ENCODE measurements around the gene PER1. TPM values are rescaled to one million over a fixed set of nuclear protein-coding genes. Genes with fewer than 3 reads are reported as not detected.

The PER1 gene
- total RNA-seq, 2 donors from 2014 or later = 27.5 to 78.8 TPM

DNA sequence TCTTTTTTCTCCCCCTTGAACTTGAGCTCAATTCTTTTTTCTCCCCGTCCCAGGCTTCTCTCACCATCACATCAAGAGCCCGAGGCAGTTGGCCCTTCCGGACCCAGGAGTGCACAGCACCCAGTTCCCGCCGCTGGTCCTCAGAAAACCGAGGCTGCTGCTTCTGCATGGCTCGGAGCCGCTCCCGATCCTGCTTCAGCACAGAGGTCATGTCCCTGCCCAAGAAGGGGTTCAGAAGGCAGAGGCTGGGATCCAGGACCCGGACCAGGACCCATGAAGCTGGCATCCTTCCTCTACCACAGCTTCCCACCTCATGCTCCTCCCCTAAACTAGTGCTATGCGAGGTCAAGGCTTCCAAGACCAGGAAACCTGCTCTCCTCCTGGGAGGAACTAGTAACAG is 10.5 kb downstream of the PER1 start:
- TF ChIP-seq CTCF (IDR thresholded peaks at IDR 0.05) = no peak
- no peak for TF ChIP-seq POLR2A (IDR thresholded peaks at IDR 0.05)
- ATAC-seq = no peak
- Histone ChIP-seq H3K9me3 (no peaks in the 10 kb centered on the region), H3K36me3 (replicated peaks in 1 of 2; ENCODE audit: insufficient read depth in 1 of 2, low read depth in 2 of 2) (peaks cover 45 to 56% of the 10 kb centered on the region in 2 donors), H3K4me3 (no peak overlapping the region), H3K27ac (no peak overlapping the region), H3K4me1 (peaks cover 21% of the 10 kb centered on the region), H3K27me3 (no peaks in the 10 kb centered on the region)
- DNase-seq = peak in 1 of 4 donors; percentile 13
- WGBS, 2 donors = 88 to 90% methylated on average over 11 of the region's 11 CpGs
- intact Hi-C loops (cut with DNase I) = no loop called here

- H3K27me3 ChIP-seq = no peaks in the 10 kb centered on the region
- 92 to 97% methylated on average over 6 to 7 of the region's 7 CpGs for WGBS, 2 donors
- H3K27ac ChIP-seq = no peak overlapping the region
- TF ChIP-seq POLR2A (IDR thresholded peaks at IDR 0.05) (no peak), CTCF (IDR thresholded peaks at IDR 0.05) (no peak)
- no peak overlapping the region for H3K4me3 ChIP-seq
- H3K36me3 ChIP-seq (replicated peaks in 1 of 2; ENCODE audit: insufficient read depth in 1 of 2, low read depth in 2 of 2) = peaks cover 38 to 51% of the 10 kb centered on the region in 2 donors
- no peaks in the 10 kb centered on the region for H3K9me3 ChIP-seq
- intact Hi-C loops (cut with DNase I) = no loop called here
- no peak for ATAC-seq
- H3K4me1 ChIP-seq = peaks cover 21% of the 10 kb centered on the region
- DNase-seq = no peak
These were observed 11.2 kb downstream of the PER1 start for GRCh38 chr17:8141045-8141444.

GRCh38 chr17:8140065-8141029 is 11.9 kb downstream of the PER1 start:
- Histone ChIP-seq H3K36me3 (replicated peaks in 1 of 2; ENCODE audit: insufficient read depth in 1 of 2, low read depth in 2 of 2) (peaks cover 31 to 44% of the 10 kb centered on the region in 2 donors), H3K27ac (peak overlapping the region in 2 of 4 donors; percentile 86 to 87), H3K4me1 (peaks cover 21% of the 10 kb centered on the region), H3K9me3 (no peaks in the 10 kb centered on the region), H3K4me3 (no peak overlapping the region), H3K27me3 (no peaks in the 10 kb centered on the region)
- DNase-seq = peak in 3 of 4 donors; percentile 17 to 27 (median 22)
- intact Hi-C loops (cut with DNase I) = no loop called here
- TF ChIP-seq POLR2A (IDR thresholded peaks at IDR 0.05) (no peak), CTCF (IDR thresholded peaks at IDR 0.05) (no peak)
- 69 to 73% methylated on average over 12 to 18 of the region's 18 CpGs for WGBS, 2 donors
- ATAC-seq = no peak

DNA sequence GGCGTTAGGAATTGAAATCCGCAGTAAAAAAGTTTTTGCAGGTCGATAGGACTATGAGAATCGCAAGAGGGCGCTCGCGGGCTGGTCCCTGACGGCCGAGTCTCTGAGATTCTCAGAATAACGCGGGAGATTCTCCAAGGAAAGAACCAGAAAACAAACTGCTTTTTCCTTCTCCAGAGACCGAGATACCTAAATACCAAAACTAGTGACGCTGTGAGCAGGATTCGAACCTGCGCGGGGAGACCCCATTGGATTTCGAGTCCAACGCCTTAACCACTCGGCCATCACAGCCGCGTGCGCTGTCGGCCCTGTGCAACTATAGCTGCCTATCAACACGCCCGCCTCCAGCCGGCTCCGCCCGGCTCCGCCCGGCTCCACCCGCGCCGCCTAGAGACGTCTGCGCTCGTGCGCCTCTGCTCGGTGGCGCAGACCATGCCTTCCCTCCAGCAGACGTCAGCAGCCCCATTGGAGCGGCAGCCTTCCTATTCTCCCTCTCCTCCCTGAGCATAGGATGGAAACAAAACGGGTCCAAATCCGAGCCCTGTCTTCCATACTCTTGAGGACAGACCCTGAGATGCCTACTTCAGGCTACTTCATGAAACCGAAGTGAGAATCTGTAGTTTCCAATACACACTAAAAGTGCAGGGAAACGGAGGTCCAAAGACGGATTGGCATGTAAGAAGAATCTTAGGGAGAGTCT is 13.4 kb downstream of the PER1 start:
- TF ChIP-seq POLR2A (IDR thresholded peaks at IDR 0.05) = peak; percentile 23 to 85 (median 79)
- TF ChIP-seq CTCF (IDR thresholded peaks at IDR 0.05) = peak; percentile 70 to 98 (median 95)
- ATAC-seq (peak; percentile 92), DNase-seq (peak; percentile 96)
- intact Hi-C loops (cut with DNase I) = no loop called here
- 1% methylated on average over 44 to 46 of the region's 46 CpGs for WGBS, 2 donors
- H3K9me3 ChIP-seq = no peaks in the 10 kb centered on the region
- H3K36me3 ChIP-seq (replicated peaks in 1 of 2; ENCODE audit: insufficient read depth in 1 of 2, low read depth in 2 of 2) = peaks cover 16 to 31% of the 10 kb centered on the region in 2 donors
- H3K4me1 ChIP-seq = peaks cover 21% of the 10 kb centered on the region
- no peak overlapping the region for H3K4me3 ChIP-seq
- no peaks in the 10 kb centered on the region for H3K27me3 ChIP-seq
- H3K27ac ChIP-seq = peak overlapping the region; percentile 74 to 92 (median 86)

Data from body of pancreas (tissue), 4 donors.